ENCODE measurements around the gene GLOD5. TPM values are rescaled to one million over a fixed set of nuclear protein-coding genes. Genes with fewer than 3 reads are reported as not detected.

The GLOD5 gene
- total and polyA plus RNA-seq, 4 donors: not detected

- Histone ChIP-seq H3K36me3 (ENCODE audit: control insufficient read depth, insufficient read depth, low read length) (no peaks in the 10 kb centered on the region), H3K27ac (ENCODE audit: low read depth, low read length) (no peak overlapping the region), H3K4me3 (ENCODE audit: low read depth, low read length) (no peak overlapping the region), H3K9me3 (ENCODE audit: control insufficient read depth, insufficient read depth, low read length) (no peaks in the 10 kb centered on the region), H3K4me1 (ENCODE audit: control insufficient read depth, insufficient read depth, low read length) (no peaks in the 10 kb centered on the region), H3K27me3 (ENCODE audit: control insufficient read depth, insufficient read depth, low read length) (peaks cover 2% of the 10 kb centered on the region)
- WGBS (ENCODE audit: insufficient coverage): 62% methylated on average over 5 of the region's 5 CpGs
- no peak for DNase-seq (ENCODE audit: low read depth in 4 of 6, low spot score in 6 of 6)
These were observed 28.9 kb downstream of the GLOD5 start for GRCh38 chrX:48790477-48790876.

- Histone ChIP-seq H3K4me3 (ENCODE audit: low read depth, low read length) (no peak overlapping the region), H3K27ac (ENCODE audit: low read depth, low read length) (no peak overlapping the region), H3K4me1 (ENCODE audit: control insufficient read depth, insufficient read depth, low read length) (no peaks in the 10 kb centered on the region), H3K9me3 (ENCODE audit: control insufficient read depth, insufficient read depth, low read length) (no peaks in the 10 kb centered on the region), H3K27me3 (ENCODE audit: control insufficient read depth, insufficient read depth, low read length) (peaks cover 2% of the 10 kb centered on the region), H3K36me3 (ENCODE audit: control insufficient read depth, insufficient read depth, low read length) (no peaks in the 10 kb centered on the region)
- WGBS (ENCODE audit: insufficient coverage): 55% methylated on average over 8 of the region's 11 CpGs
- DNase-seq (ENCODE audit: low read depth in 4 of 6, low spot score in 6 of 6): no peak
These were observed 29.7 kb downstream of the GLOD5 start for GRCh38 chrX:48791063-48791820.

GRCh38 chrX:48792219-48792618 lies 30.7 kb downstream of the GLOD5 start:
- WGBS (ENCODE audit: insufficient coverage): 74% methylated on average over 7 of the region's 7 CpGs
- H3K36me3 ChIP-seq (ENCODE audit: control insufficient read depth, insufficient read depth, low read length): no peaks in the 10 kb centered on the region
- no peak overlapping the region for H3K4me3 ChIP-seq (ENCODE audit: low read depth, low read length)
- no peak for DNase-seq (ENCODE audit: low read depth in 4 of 6, low spot score in 6 of 6)
- peaks cover 2% of the 10 kb centered on the region for H3K27me3 ChIP-seq (ENCODE audit: control insufficient read depth, insufficient read depth, low read length)
- H3K9me3 ChIP-seq (ENCODE audit: control insufficient read depth, insufficient read depth, low read length): no peaks in the 10 kb centered on the region
- H3K4me1 ChIP-seq (ENCODE audit: control insufficient read depth, insufficient read depth, low read length): no peaks in the 10 kb centered on the region
- H3K27ac ChIP-seq (ENCODE audit: low read depth, low read length): no peak overlapping the region

- H3K36me3 ChIP-seq (ENCODE audit: control insufficient read depth, insufficient read depth, low read length): no peaks in the 10 kb centered on the region
- no peak for DNase-seq (ENCODE audit: low read depth in 4 of 6, low spot score in 6 of 6)
These were observed 32.4 kb downstream of the GLOD5 start for GRCh38 chrX:48793935-48794334.

GRCh38 chrX:48794340-48794910 lies 32.9 kb downstream of the GLOD5 start:
- Histone ChIP-seq H3K27me3 (ENCODE audit: control insufficient read depth, insufficient read depth, low read length) (no peaks in the 10 kb centered on the region), H3K27ac (ENCODE audit: low read depth, low read length) (no peak overlapping the region), H3K4me1 (ENCODE audit: control insufficient read depth, insufficient read depth, low read length) (no peaks in the 10 kb centered on the region), H3K9me3 (ENCODE audit: control insufficient read depth, insufficient read depth, low read length) (no peaks in the 10 kb centered on the region), H3K36me3 (ENCODE audit: control insufficient read depth, insufficient read depth, low read length) (no peaks in the 10 kb centered on the region), H3K4me3 (ENCODE audit: low read depth, low read length) (no peak overlapping the region)
- DNase-seq (ENCODE audit: low read depth in 4 of 6, low spot score in 6 of 6): no peak
- 82% methylated on average over 12 of the region's 12 CpGs for WGBS (ENCODE audit: insufficient coverage)

More at GRCh38 chrX:48793935-48794334, 32.4 kb downstream of the GLOD5 start:
- H3K27ac ChIP-seq (ENCODE audit: low read depth, low read length): no peak overlapping the region
- H3K4me3 ChIP-seq (ENCODE audit: low read depth, low read length): no peak overlapping the region
- WGBS (ENCODE audit: insufficient coverage): 73% methylated on average over 4 of the region's 4 CpGs
- H3K9me3 ChIP-seq (ENCODE audit: control insufficient read depth, insufficient read depth, low read length): no peaks in the 10 kb centered on the region
- H3K27me3 ChIP-seq (ENCODE audit: control insufficient read depth, insufficient read depth, low read length): no peaks in the 10 kb centered on the region
- H3K4me1 ChIP-seq (ENCODE audit: control insufficient read depth, insufficient read depth, low read length): no peaks in the 10 kb centered on the region

GRCh38 chrX:48794911-48795515 lies 33.5 kb downstream of the GLOD5 start:
- WGBS (ENCODE audit: insufficient coverage): 58% methylated on average over 6 of the region's 8 CpGs
- Histone ChIP-seq H3K4me1 (ENCODE audit: control insufficient read depth, insufficient read depth, low read length) (no peaks in the 10 kb centered on the region), H3K27me3 (ENCODE audit: control insufficient read depth, insufficient read depth, low read length) (no peaks in the 10 kb centered on the region), H3K9me3 (ENCODE audit: control insufficient read depth, insufficient read depth, low read length) (no peaks in the 10 kb centered on the region), H3K4me3 (ENCODE audit: low read depth, low read length) (no peak overlapping the region), H3K36me3 (ENCODE audit: control insufficient read depth, insufficient read depth, low read length) (no peaks in the 10 kb centered on the region), H3K27ac (ENCODE audit: low read depth, low read length) (no peak overlapping the region)
- no peak for DNase-seq (ENCODE audit: low read depth in 4 of 6, low spot score in 6 of 6)

- Histone ChIP-seq H3K4me3 (ENCODE audit: low read depth, low read length) (no peak overlapping the region), H3K36me3 (ENCODE audit: control insufficient read depth, insufficient read depth, low read length) (no peaks in the 10 kb centered on the region), H3K27me3 (ENCODE audit: control insufficient read depth, insufficient read depth, low read length) (no peaks in the 10 kb centered on the region), H3K4me1 (ENCODE audit: control insufficient read depth, insufficient read depth, low read length) (peaks cover 15% of the 10 kb centered on the region), H3K27ac (ENCODE audit: low read depth, low read length) (no peak overlapping the region), H3K9me3 (ENCODE audit: control insufficient read depth, insufficient read depth, low read length) (no peaks in the 10 kb centered on the region)
- WGBS (ENCODE audit: insufficient coverage): 80% methylated on average over 2 of the region's 2 CpGs
- no peak for DNase-seq (ENCODE audit: low read depth in 4 of 6, low spot score in 6 of 6)
These were observed 36.8 kb downstream of the GLOD5 start for GRCh38 chrX:48798318-48798717.

- H3K27me3 ChIP-seq (ENCODE audit: control insufficient read depth, insufficient read depth, low read length): no peaks in the 10 kb centered on the region
- peak overlapping the region; percentile 77 for H3K4me3 ChIP-seq (ENCODE audit: low read depth, low read length)
- no peaks in the 10 kb centered on the region for H3K9me3 ChIP-seq (ENCODE audit: control insufficient read depth, insufficient read depth, low read length)
- peak overlapping the region; percentile 97 for H3K27ac ChIP-seq (ENCODE audit: low read depth, low read length)
- peaks cover 7% of the 10 kb centered on the region for H3K36me3 ChIP-seq (ENCODE audit: control insufficient read depth, insufficient read depth, low read length)
- peak in 1 of 6 donors; percentile 9 for DNase-seq (ENCODE audit: low read depth in 4 of 6, low spot score in 6 of 6)
- 44% methylated on average over 13 of the region's 17 CpGs for WGBS (ENCODE audit: insufficient coverage)
- H3K4me1 ChIP-seq (ENCODE audit: control insufficient read depth, insufficient read depth, low read length): peaks cover 15% of the 10 kb centered on the region
These were observed 39.2 kb downstream of the GLOD5 start for GRCh38 chrX:48800574-48801279.

GRCh38 chrX:48801280-48802088 lies 39.9 kb downstream of the GLOD5 start, which contains the start of gene HDAC6:
Gene HDAC6, plus strand, starts transcription at chrX:48802067. Its CDS starts 626 bp downstream, at chrX:48802693.
- peak; percentile 84 to 99 (median 92) for DNase-seq (ENCODE audit: low read depth in 4 of 6, low spot score in 6 of 6)
- peaks cover 7% of the 10 kb centered on the region for H3K36me3 ChIP-seq (ENCODE audit: control insufficient read depth, insufficient read depth, low read length)
- H3K4me3 ChIP-seq (ENCODE audit: low read depth, low read length): peak within 1 kb of the TSS; percentile 77
- no peaks in the 10 kb centered on the region for H3K9me3 ChIP-seq (ENCODE audit: control insufficient read depth, insufficient read depth, low read length)
- H3K4me1 ChIP-seq (ENCODE audit: control insufficient read depth, insufficient read depth, low read length): peaks cover 15% of the 10 kb centered on the region
- H3K27me3 ChIP-seq (ENCODE audit: control insufficient read depth, insufficient read depth, low read length): no peaks in the 10 kb centered on the region
- WGBS (ENCODE audit: insufficient coverage): 23% methylated on average over 89 of the region's 89 CpGs
- peak within 1 kb of the TSS; percentile 97 for H3K27ac ChIP-seq (ENCODE audit: low read depth, low read length)
